ENCODE results near the gene AKNAD1. TPM values are rescaled to one million over a fixed set of nuclear protein-coding genes. Genes with fewer than 3 reads are reported as not detected.
"Not testable (repeated sequence)": the region's sequence is repeated elsewhere in the genome, so short reads cannot be mapped to it uniquely, and the experiment has no call there.

AKNAD1 gene
- total RNA-seq, 2 donors from 2014 or later, result not detected

DNA sequence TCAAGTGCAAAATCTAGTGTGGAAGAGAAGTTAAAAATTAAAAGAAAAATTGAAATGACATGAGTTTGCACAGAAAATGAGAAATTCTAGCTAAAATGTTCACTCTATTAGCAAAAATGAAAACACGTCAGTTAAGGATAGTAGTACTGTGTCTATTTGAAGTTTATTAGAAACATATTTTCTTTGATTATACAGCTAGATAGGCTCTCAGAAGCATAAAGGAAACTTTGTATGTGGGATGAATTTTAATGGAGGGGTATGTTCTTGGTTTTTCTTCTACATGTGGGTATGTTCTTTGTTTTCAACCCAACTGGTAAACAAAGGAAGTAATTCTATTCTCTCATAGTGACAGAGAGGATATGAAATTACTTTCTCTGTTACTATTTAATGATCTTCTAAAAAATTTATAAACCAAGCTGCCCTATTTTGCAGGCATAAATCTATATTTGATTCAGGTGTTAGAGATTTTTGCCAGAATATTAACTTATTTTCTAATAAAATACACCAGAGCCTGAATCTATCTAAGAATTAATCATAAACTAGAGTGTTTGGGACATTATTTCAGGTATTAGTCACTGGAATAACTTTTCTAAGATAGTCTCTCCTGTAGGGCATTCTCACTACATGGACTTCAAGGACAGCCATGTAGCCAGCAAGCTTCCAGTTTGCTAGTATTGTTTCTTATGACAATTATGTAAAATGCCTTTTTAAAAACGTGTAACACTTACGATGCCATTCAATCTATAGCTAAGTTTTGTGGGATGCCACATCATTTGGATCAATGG lies 35.7 kb upstream of the AKNAD1 start:
- no peak overlapping the region for H3K9ac ChIP-seq (ENCODE audit: low read depth in 2 of 2, low read length in 2 of 2)
- no peak overlapping the region for H3K27ac ChIP-seq
- no peak for TF ChIP-seq CTCF (IDR thresholded peaks at IDR 0.05)
- H3K9me3 ChIP-seq, result no peaks in the 10 kb centered on the region
- H3K27me3 ChIP-seq, result no peaks in the 10 kb centered on the region
- intact Hi-C loops (cut with DNase I), result no loop called here
- no peak overlapping the region for H3K4me3 ChIP-seq
- no peaks in the 10 kb centered on the region for H3K36me3 ChIP-seq
- DNase-seq, result no peak
- no peaks in the 10 kb centered on the region for H3K4me1 ChIP-seq

DNA sequence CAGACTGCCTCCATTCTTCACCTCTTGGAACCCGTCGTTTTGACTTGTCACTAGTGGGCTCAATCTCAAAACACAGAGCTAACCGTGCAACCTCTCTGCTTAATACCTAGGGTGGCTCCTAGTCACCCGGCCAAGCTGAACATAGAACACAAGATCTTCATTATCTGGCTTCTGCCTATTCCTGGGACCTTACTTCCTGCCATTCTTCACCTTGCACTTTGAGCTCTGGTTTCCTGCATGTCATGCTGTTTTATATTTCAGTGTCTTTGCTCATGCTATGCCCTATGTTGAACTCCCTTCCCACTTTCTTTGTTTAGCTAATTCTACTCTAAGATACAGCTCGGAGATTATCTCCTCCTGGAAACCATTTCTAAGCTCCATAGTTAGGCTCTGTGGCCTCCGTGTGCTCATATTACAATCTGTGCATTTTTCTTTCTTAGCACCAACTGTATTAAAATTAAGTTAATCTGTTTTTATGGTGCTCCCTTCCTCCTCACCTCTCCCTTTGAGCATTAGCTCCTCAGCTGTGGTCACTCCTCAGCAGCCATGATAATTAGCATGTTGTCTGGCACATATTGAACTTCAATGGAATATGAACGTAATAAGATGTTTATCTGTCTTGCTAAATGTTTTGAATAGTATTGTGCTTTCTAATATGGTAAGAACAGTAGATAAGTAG lies 33.0 kb upstream of the AKNAD1 start:
- no peak for DNase-seq
- no peaks in the 10 kb centered on the region for H3K9me3 ChIP-seq
- intact Hi-C loops (cut with DNase I), result no loop called here
- no peak for TF ChIP-seq CTCF (IDR thresholded peaks at IDR 0.05)
- no peaks in the 10 kb centered on the region for H3K27me3 ChIP-seq
- no peaks in the 10 kb centered on the region for H3K4me1 ChIP-seq
- H3K36me3 ChIP-seq, result no peaks in the 10 kb centered on the region
- H3K27ac ChIP-seq, result no peak overlapping the region
- no peak overlapping the region for H3K9ac ChIP-seq (ENCODE audit: low read depth in 2 of 2, low read length in 2 of 2)
- H3K4me3 ChIP-seq, result no peak overlapping the region

DNA sequence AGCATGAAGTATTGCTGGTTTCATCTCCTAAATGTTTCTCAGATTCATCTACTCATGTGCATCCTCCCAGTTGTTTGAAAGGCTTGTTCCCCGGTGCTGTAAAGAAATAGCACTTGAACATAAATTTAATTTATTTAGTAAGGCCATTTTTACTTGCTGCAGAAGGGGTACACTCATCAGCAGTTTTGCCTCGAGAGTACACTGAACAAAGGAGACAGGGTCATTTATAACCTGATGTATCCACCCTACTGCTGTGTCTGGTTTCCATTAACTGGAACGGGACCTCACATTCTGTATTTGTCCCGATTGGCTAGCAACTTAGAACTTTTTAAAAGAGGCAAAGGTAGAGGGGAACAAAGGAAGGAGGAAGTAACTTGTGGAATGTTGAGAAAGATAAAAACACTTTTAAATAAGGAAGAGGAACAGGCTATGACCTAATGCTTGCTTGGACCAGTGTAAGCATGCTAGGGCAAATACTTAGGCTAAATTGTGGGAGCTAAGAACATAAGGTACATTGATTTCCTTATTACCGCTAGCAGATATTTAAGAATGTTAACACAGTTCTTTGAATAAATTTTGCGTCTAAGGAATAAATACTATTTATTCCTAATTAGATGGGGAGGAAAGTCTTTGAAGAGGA lies 32.2 kb upstream of the AKNAD1 start:
- H3K9me3 ChIP-seq; DNase-seq; H3K36me3 ChIP-seq; H3K27me3 ChIP-seq; H3K4me1 ChIP-seq; H3K4me3 ChIP-seq; intact Hi-C loops (cut with DNase I); H3K9ac ChIP-seq (ENCODE audit: low read depth in 2 of 2, low read length in 2 of 2); H3K27ac ChIP-seq: not testable (repeated sequence)

DNA sequence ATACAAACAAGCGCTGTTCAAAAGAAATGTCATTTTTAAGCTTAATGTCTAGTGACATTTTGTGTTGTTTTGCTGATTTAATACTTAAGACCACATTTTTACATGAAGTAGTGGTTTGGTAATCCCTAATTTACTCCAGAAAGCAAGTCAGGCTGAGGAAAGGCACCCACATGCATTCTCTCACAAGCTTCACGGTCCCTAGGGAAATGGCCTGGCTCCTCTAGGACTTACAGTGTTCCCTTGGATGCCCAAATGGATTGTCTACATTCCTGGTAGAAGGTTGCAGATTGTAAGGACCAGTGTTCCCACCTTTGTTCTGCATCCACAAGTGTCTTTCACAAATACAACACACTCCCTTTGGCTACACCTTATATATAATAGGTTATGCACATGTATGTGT lies 29.4 kb upstream of the AKNAD1 start:
- Histone ChIP-seq H3K27me3 (no peaks in the 10 kb centered on the region), H3K4me3 (no peak overlapping the region), H3K9ac (ENCODE audit: low read depth in 2 of 2, low read length in 2 of 2) (no peak overlapping the region), H3K36me3 (no peaks in the 10 kb centered on the region), H3K9me3 (no peaks in the 10 kb centered on the region), H3K27ac (no peak overlapping the region), H3K4me1 (no peaks in the 10 kb centered on the region)
- TF ChIP-seq CTCF (IDR thresholded peaks at IDR 0.05), result no peak
- intact Hi-C loops (cut with DNase I), result no loop called here
- no peak for DNase-seq

- H3K4me1 ChIP-seq, result no peaks in the 10 kb centered on the region
- no peak overlapping the region for H3K4me3 ChIP-seq
- H3K36me3 ChIP-seq, result no peaks in the 10 kb centered on the region
- no peak for DNase-seq
- H3K9me3 ChIP-seq, result no peaks in the 10 kb centered on the region
- intact Hi-C loops (cut with DNase I), result no loop called here
- H3K9ac ChIP-seq (ENCODE audit: low read depth in 2 of 2, low read length in 2 of 2), result no peak overlapping the region
- no peak overlapping the region for H3K27ac ChIP-seq
- H3K27me3 ChIP-seq, result no peaks in the 10 kb centered on the region
- no peak for TF ChIP-seq CTCF (IDR thresholded peaks at IDR 0.05)
Observed at GRCh38 chr1:108884968-108885367, 28.1 kb upstream of the AKNAD1 start.

Measured in colonic mucosa (tissue), 4 donors.